Ovary (tissue), 9 donors: ENCODE measurements around the gene COX19. TPM values are rescaled to one million over a fixed set of nuclear protein-coding genes. Genes with fewer than 3 reads are reported as not detected.
A peak's percentile ranks its signal among the peaks of the same experiment; 100 is the strongest.

Experiments used
- DNase-seq, 5 donors: peaks; one replicate each; pipeline ENCODE4 v3.0.0-alpha.2; 2019 to 2020
- H3K27ac ChIP-seq, 2 donors: fragments of 200-600 bp; one replicate each; pipeline versions ENCODE4 v1.5.1 to v1.8.0; 2019 to 2022
- H3K27me3 ChIP-seq: fragments of 200-600 bp; one replicate; pipeline ENCODE4 v1.8.0; 2022
- H3K36me3 ChIP-seq: fragments of 200-600 bp; sonication (generic); one replicate; pipeline ENCODE4 v1.5.1; 2019
- H3K4me1 ChIP-seq: one replicate; pipeline ENCODE4 v1.8.1; 2013; ENCODE audit warnings: mild to moderate bottlenecking, moderate library complexity; ENCODE audit not compliant: insufficient read depth
- H3K4me3 ChIP-seq: fragments of 200-600 bp; sonication (generic); one replicate; pipeline ENCODE4 v1.5.1; 2017
- H3K9me3 ChIP-seq, 2 donors: fragments of 200-600 bp in 1 of 2; sonication (generic) in 1 of 2; one replicate each; pipeline versions ENCODE4 v1.5.1 to v1.8.1; 2013 to 2019; ENCODE audit warnings: mild to moderate bottlenecking in 1 of 2, moderate library complexity in 1 of 2
- CTCF ChIP-seq, 3 donors: fragments of 450-650 bp in 2 of 3; fragments of 200-600 bp in 1 of 3; IDR thresholded peaks; one replicate each; pipeline versions ENCODE4 v1.5.1 to v1.8.0; 2016 to 2022; ENCODE audit warnings: antibody characterized with exemption in 3 of 3, mild to moderate bottlenecking in 1 of 3
- EP300 ChIP-seq: sonication (generic); formaldehyde crosslinking; IDR thresholded peaks from one replicate; pipeline ENCODE4 v1.6.1; 2017; ENCODE audit warnings: antibody characterized with exemption
- POLR2A ChIP-seq: fragments of 450-650 bp; IDR thresholded peaks from one replicate; pipeline ENCODE4 v1.6.1; 2017; ENCODE audit warnings: antibody characterized with exemption, mild to moderate bottlenecking, moderate library complexity
- WGBS, 3 donors: extraction: QIAGEN DNeasy Blood & Tissue Kit in 1 of 3; methylation state at CpG; one replicate each; pipeline versions ENCODE4 v1.1.5 to v1.1.7; 2013 to 2017; 5-methylcytosine and 5-hydroxymethylcytosine counted together
- intact Hi-C, 4 donors: fragments of 100-400 bp; cut with DNase I; formaldehyde crosslinking; loops; one replicate each; pipeline versions ENCODE4 v1.11.0 to v1.15.1; 2022 to 2023
- polyA plus RNA-seq, 2 donors: library from polyadenylated mRNA; stranded (reverse); fragments of 200-250 nt in 1 of 2; fragments of 350-450 nt in 1 of 2; fragmentation: Illumina TruSeq in 1 of 2; extraction: RNeasy Lipid Tissue Mini Kit (QIAGEN cat#74804) in 1 of 2; gene quantifications; one replicate each; pipeline ENCODE4 v1.2.3, GENCODE V29; 2013 to 2014
- total RNA-seq, 7 donors: library from RNA; depleted of rRNA in 2 of 7; stranded (reverse); fragments of >200 nt in 2 of 7; fragmentation: NEBNext Ultra II Directional in 3 of 7; extraction: Animal tissue kit (Norgen Biotek cat#: 25700) in 3 of 7; gene quantifications; one replicate each; pipeline versions ENCODE4 v1.1.0 to v1.2.4, GENCODE V29; 2016 to 2023
- donor health status: DM: no; HTN: no; CAD: no; lungs with moderate emphysema.
- donor health status: DM: no; HTN: no; CAD: no.
- donor health status: Bipolar disorder and iron deficiency.
- donor health status: DM: yes; HTN: yes; CAD: no.
- donor health status: DM: no; HTN: no; CAD: no.
- donor health status: DM: yes; HTN: yes; CAD: no.

COX19 gene
- total and polyA plus RNA-seq, 9 donors = 6.7 to 15.2 (median 10.3) TPM

GRCh38 chr7:921581-922333 is 53.6 kb downstream of the COX19 start:
- no peaks in the 10 kb centered on the region for H3K9me3 ChIP-seq
- intact Hi-C loops = no loop called here
- 61 to 79% (median 72%) methylated on average over 35 to 36 of the region's 36 CpGs for WGBS, 3 donors
- no peaks in the 10 kb centered on the region for H3K27me3 ChIP-seq
- no peak for TF ChIP-seq EP300
- no peak for TF ChIP-seq CTCF (IDR thresholded peaks at IDR 0.05)
- TF ChIP-seq POLR2A = no peak
- peak in 4 of 5 donors; percentile 6 to 32 (median 14) for DNase-seq
- H3K4me3 ChIP-seq = no peak overlapping the region
- peaks cover 2% of the 10 kb centered on the region for H3K4me1 ChIP-seq
- H3K27ac ChIP-seq = no peak overlapping the region
- no peaks in the 10 kb centered on the region for H3K36me3 ChIP-seq

GRCh38 chr7:921071-921461 is 54.3 kb downstream of the COX19 start:
- Histone ChIP-seq H3K4me1 (peaks cover 2% of the 10 kb centered on the region), H3K4me3 (no peak overlapping the region), H3K9me3 (no peaks in the 10 kb centered on the region), H3K27me3 (no peaks in the 10 kb centered on the region), H3K27ac (no peak overlapping the region), H3K36me3 (no peaks in the 10 kb centered on the region)
- no peak for TF ChIP-seq POLR2A
- no peak for TF ChIP-seq CTCF (IDR thresholded peaks at IDR 0.05)
- no peak for TF ChIP-seq EP300
- WGBS, 3 donors = 90 to 92% (median 91%) methylated on average over 15 of the region's 15 CpGs
- intact Hi-C loops = no loop called here
- peak in 3 of 5 donors; percentile 1 to 34 (median 4) for DNase-seq

- Histone ChIP-seq H3K27me3 (no peaks in the 10 kb centered on the region), H3K4me1 (peaks cover 2% of the 10 kb centered on the region), H3K9me3 (no peaks in the 10 kb centered on the region), H3K36me3 (no peaks in the 10 kb centered on the region), H3K4me3 (no peak overlapping the region), H3K27ac (no peak overlapping the region)
- TF ChIP-seq CTCF (IDR thresholded peaks at IDR 0.05) (no peak), EP300 (no peak), POLR2A (no peak)
- 80 to 87% (median 83%) methylated on average over 40 of the region's 40 CpGs for WGBS, 3 donors
- peak in 4 of 5 donors; percentile 6 to 33 (median 14) for DNase-seq
- intact Hi-C loops = no loop called here
Measured at GRCh38 chr7:920351-921070, 54.8 kb downstream of the COX19 start.

GRCh38 chr7:919924-920341 is 55.4 kb downstream of the COX19 start:
- H3K36me3 ChIP-seq = no peaks in the 10 kb centered on the region
- intact Hi-C loops = loop anchor here in 1 of 4 donors (10.0 kb wide), 1 partner anchor 145 kb away; no protein-coding TSS in a partner anchor
- TF ChIP-seq EP300 (no peak), POLR2A (no peak), CTCF (IDR thresholded peaks at IDR 0.05) (no peak)
- H3K27ac ChIP-seq = no peak overlapping the region
- peak in 4 of 5 donors; percentile 5 to 28 (median 14) for DNase-seq
- H3K27me3 ChIP-seq = no peaks in the 10 kb centered on the region
- 61 to 76% (median 71%) methylated on average over 24 to 26 of the region's 26 CpGs for WGBS, 3 donors
- no peaks in the 10 kb centered on the region for H3K9me3 ChIP-seq
- H3K4me3 ChIP-seq = no peak overlapping the region
- peaks cover 2% of the 10 kb centered on the region for H3K4me1 ChIP-seq
